AG04450 (cell line): ENCODE data around the gene GCNT2. TPM values are rescaled to one million over a fixed set of nuclear protein-coding genes. Genes with fewer than 3 reads are reported as not detected.
"Not testable (repeated sequence)": the region's sequence is repeated elsewhere in the genome, so short reads cannot be mapped to it uniquely, and the experiment has no call there.

Experiments
- CTCF ChIA-PET: fragments of 300-600, 350-600 bp; formaldehyde crosslinking; extraction: SDS; loops from one replicate; lab custom pipeline; 2022; ENCODE audit warnings: antibody characterized with exemption, inconsistent platforms; lab: Charles Lee
- POLR2A ChIA-PET: fragments of 350-600 bp; formaldehyde crosslinking; extraction: SDS; loops from one replicate; lab custom pipeline; 2021; ENCODE audit warnings: antibody characterized with exemption, inconsistent platforms; lab: Yijun Ruan, JAX
- DNase-seq: peaks from one replicate; pipeline ENCODE4 v3.0.0-alpha.2; 2011; ENCODE audit warnings: low read depth, low spot score
- H3K27ac ChIP-seq: one replicate; pipeline ENCODE4 v1.5.1; 2012; ENCODE audit warnings: low read depth, low read length, control low read depth
- H3K27me3 ChIP-seq: one replicate; pipeline ENCODE4 v1.6.0; 2012; ENCODE audit warnings: low read length; ENCODE audit not compliant: control insufficient read depth, insufficient read depth
- H3K4me3 ChIP-seq: 2 replicates; pipeline ENCODE4 v1.5.1; 2011; ENCODE audit warnings: mild to moderate bottlenecking, low read depth, low read length, control low read depth
- H3K9me3 ChIP-seq: 2 replicates; pipeline ENCODE4 v1.5.1; 2012; ENCODE audit warnings: low read length; ENCODE audit not compliant: control insufficient read depth, insufficient read depth
- polyA plus RNA-seq: library from polyadenylated mRNA; depleted of rRNA; stranded (reverse); fragments of >200 nt; gene quantifications from 2 replicates; pipeline ENCODE4 v1.2.3, GENCODE V29; 2011
- TF ChIP-seq, protein P1 (sequence below): IDR thresholded peaks from 2 replicates; pipeline ENCODE4 v1.5.1; 2011; ENCODE audit warnings: low read depth, low read length, control low read depth, inconsistent platforms

The GCNT2 gene
- polyA plus RNA-seq, 1 experiment: 2.5 TPM

DNA sequence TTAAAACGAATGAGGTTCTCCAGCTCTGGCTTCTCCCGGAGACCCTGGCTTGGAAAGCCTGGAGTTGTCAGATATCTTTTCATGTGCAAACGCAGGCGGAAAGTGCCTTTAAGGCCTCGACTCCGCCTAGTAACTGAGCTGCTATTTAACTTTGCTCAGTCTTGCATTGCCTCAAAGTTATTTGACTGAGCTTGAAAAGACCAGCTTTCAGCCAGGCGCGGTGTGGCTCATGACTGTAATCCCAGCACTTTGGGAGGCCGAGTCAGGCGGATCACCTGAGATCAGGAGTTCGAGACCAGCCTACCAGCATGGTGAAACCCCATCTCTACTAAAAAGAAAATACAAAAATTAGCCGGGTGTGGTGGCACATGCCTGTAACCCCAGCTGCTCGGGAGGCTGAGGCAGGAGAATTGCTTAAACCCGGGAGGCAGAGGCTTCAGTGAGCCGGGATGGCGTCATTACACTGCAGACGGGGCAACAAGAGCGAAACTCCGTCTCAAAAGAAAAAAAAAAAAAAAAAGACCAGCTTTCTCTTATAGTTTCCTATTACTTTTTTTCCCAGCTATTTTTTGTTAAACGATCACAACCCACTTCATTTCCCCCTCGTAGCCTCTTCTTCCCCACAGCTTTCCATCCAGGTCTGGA lies 1.9 kb downstream of the GCNT2 start:
- no peak for DNase-seq
- H3K27ac ChIP-seq: no peak overlapping the region
- ChIA-PET POLR2A (interaction anchor here (0.7 kb wide), 1 partner anchor 104 kb away, joined by 5 read pairs; no protein-coding TSS in a partner anchor), CTCF (no interaction called here)
- no peak overlapping the region for H3K4me3 ChIP-seq
- no peaks in the 10 kb centered on the region for H3K27me3 ChIP-seq
- no peaks in the 10 kb centered on the region for H3K9me3 ChIP-seq
- TF ChIP-seq, protein P1, sequence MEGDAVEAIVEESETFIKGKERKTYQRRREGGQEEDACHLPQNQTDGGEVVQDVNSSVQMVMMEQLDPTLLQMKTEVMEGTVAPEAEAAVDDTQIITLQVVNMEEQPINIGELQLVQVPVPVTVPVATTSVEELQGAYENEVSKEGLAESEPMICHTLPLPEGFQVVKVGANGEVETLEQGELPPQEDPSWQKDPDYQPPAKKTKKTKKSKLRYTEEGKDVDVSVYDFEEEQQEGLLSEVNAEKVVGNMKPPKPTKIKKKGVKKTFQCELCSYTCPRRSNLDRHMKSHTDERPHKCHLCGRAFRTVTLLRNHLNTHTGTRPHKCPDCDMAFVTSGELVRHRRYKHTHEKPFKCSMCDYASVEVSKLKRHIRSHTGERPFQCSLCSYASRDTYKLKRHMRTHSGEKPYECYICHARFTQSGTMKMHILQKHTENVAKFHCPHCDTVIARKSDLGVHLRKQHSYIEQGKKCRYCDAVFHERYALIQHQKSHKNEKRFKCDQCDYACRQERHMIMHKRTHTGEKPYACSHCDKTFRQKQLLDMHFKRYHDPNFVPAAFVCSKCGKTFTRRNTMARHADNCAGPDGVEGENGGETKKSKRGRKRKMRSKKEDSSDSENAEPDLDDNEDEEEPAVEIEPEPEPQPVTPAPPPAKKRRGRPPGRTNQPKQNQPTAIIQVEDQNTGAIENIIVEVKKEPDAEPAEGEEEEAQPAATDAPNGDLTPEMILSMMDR: no peak

DNA sequence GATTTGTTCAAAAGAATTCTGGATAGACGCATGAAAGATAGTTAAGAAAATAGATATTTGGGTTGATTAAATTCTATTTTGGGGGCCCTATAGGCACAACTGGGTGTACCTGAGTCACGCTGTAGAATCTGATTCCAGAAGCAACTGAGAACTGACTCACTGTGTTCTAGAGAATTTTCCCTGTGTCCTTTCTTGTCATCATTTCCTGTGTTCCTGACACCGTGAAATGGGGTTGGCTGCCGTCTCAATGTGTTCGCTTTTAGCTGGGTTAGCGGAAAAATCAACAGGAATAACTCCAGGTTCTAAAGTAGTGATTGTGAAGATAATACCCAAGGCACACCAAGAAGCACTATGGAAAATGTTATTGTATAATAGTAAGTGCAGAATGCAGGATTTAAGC lies 5.0 kb downstream of the GCNT2 start:
- Histone ChIP-seq H3K4me3 (no peak overlapping the region), H3K27me3 (no peaks in the 10 kb centered on the region), H3K27ac (no peak overlapping the region), H3K9me3 (no peaks in the 10 kb centered on the region)
- TF ChIP-seq, protein P1: no peak
- no peak for DNase-seq
- POLR2A ChIA-PET: no interaction called here
- CTCF ChIA-PET: interaction anchor here (0.6 kb wide), 1 partner anchor 235 kb away, joined by 4 read pairs; no protein-coding TSS in a partner anchor

DNA sequence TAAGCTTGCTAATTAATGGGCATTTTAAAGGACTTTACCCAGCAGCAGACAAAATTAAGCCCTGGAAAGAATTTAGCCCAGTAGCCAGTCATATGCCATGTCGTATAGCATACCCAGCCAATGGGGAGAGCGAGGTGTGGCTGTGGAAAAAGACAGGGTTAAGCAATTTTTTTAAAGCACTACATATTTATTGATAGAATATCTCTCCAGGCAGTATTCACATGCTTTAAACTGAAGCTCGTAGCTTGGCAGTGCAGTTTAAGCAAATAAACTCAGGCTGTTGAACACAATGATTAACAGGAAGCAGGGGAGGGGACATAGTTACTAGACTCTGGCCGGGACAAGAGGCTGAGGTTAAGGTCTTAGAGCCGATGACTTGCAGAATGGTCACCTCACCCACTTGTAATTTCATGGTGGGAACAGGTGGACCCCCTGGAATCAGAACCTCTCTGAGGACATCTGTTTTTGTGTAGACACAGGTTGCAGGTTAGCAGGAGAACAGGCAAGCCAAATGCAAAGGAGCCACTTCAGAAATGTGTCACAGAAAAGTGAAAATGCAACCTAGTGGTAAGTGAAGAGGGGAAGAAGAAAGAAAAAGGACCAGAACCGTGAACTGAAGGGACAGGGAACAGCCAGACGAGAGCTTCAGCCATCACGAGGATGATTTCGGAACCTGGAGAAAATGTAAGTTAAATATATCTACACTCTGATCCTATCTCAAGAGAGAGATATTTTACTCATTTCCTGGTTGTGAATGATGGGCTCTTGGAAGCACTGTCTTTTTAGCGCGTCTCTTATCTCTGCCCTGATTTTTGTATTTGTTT lies 7.2 kb downstream of the GCNT2 start:
- H3K27me3 ChIP-seq: no peaks in the 10 kb centered on the region
- DNase-seq: no peak
- TF ChIP-seq, protein P1: no peak
- H3K4me3 ChIP-seq: peak overlapping the region; percentile 42
- H3K27ac ChIP-seq: peak overlapping the region; percentile 57
- ChIA-PET POLR2A (no interaction called here), CTCF (interaction anchor here (0.6 kb wide), 1 partner anchor 355 kb away, joined by 5 read pairs; no protein-coding TSS in a partner anchor)
- H3K9me3 ChIP-seq: no peaks in the 10 kb centered on the region; the same call in 1 of the 2 replicates

DNA sequence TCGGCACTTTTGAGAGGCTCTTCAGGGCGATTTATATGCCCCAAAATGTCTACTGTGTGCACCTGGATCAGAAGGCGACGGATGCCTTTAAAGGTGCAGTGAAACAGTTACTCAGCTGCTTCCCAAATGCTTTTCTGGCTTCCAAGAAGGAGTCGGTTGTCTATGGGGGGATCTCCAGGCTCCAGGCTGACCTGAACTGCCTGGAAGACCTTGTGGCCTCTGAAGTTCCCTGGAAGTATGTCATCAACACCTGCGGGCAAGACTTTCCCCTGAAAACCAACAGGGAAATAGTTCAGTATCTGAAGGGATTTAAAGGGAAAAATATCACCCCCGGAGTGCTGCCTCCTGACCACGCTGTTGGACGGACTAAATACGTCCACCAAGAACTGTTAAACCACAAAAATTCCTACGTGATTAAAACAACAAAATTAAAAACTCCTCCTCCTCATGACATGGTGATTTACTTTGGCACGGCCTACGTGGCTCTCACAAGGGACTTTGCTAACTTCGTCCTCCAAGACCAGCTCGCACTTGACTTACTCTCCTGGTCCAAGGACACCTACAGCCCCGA lies 8.2 kb downstream of the GCNT2 start:
- no peak for DNase-seq
- H3K9me3 ChIP-seq: peaks cover 3% of the 10 kb centered on the region; the same call in 1 of the 2 replicates
- ChIA-PET CTCF (no interaction called here), POLR2A (no interaction called here)
- H3K27me3 ChIP-seq: no peaks in the 10 kb centered on the region
- no peak overlapping the region for H3K4me3 ChIP-seq
- TF ChIP-seq, protein P1: no peak
- no peak overlapping the region for H3K27ac ChIP-seq

DNA sequence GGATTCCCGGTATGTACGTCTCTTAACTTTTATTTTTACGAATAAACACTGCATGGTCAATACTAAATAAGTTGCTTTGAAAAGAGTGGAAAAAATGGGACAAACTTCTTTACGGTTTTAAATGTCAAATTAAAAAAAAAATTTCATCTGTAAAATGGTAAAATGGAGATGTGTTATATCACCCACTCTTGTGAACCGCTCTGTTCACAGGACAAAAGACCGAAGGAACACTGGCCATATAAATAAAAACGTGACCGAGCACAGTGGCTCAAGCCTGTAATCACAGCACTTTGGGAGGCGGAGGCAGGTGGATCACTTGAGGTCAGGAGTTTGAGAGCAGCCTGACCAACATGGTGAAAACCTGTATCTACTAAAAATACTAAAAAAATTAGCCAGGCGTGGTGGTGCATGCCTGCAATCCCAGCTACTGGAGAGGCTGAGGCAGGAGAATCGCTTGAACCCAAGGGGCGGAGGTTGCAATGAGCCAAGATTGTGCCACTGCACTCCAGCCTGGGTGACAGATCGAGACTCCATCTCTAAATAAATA lies 8.8 kb downstream of the GCNT2 start:
- H3K27me3 ChIP-seq, POLR2A ChIA-PET, H3K27ac ChIP-seq: not testable (repeated sequence)

More for the DNA sequence above, 8.8 kb downstream of the GCNT2 start:
- DNase-seq, CTCF ChIA-PET, H3K4me3 ChIP-seq, H3K9me3 ChIP-seq: not testable (repeated sequence)
